Keratinocyte (primary cell): ENCODE results near the gene OR4D9.

Source experiments
- CTCF ChIP-seq, 3 experiments: IDR thresholded peaks in 1 of 3; conservative IDR thresholded peaks in 1 of 3; optimal IDR thresholded peaks in 1 of 3; 2 replicates in 2 of 3; 3 replicates in 1 of 3; pipeline versions ENCODE3 to v1.5.1; 2011; ENCODE audit warnings: low read length in 3 of 3, mild to moderate bottlenecking in 3 of 3, moderate library complexity in 2 of 3, control low read depth in 1 of 3, inconsistent platforms in 1 of 3; ENCODE audit not compliant: insufficient read depth in 2 of 3; ENCODE audit errors: extremely low read depth in 1 of 3
- EZH2 ChIP-seq: IDR thresholded peaks from one replicate; pipeline ENCODE4 v1.6.1; 2012; ENCODE audit warnings: inconsistent platforms, mild to moderate bottlenecking, low read length, moderate library complexity

GRCh38 chr11:59562292-59562691 lies 51.0 kb downstream of the OR4D9 start:
- no peak for TF ChIP-seq CTCF (optimal IDR thresholded peaks at IDR 0.05 in 1 of 3, IDR thresholded peaks at IDR 0.05 in 1 of 3, conservative IDR thresholded peaks at IDR 0.05 in 1 of 3; ENCODE audit: extremely low read depth in 1 of 3, insufficient read depth in 2 of 3, low read length in 3 of 3)
- no peak for TF ChIP-seq EZH2
